Neural cell (in vitro differentiated cells): ENCODE results near the gene IFI16. TPM values are rescaled to one million over a fixed set of nuclear protein-coding genes. Genes with fewer than 3 reads are reported as not detected.

Source experiments
- H2AFZ ChIP-seq: fragments of 200-600, 300-800 bp; sonication (generic), shearing (Covaris generic); 2 replicates; pipeline ENCODE4 v1.6.0; 2014; ENCODE audit warnings: low read depth, mild to moderate bottlenecking, antibody characterized with exemption, low read length, moderate library complexity
- H3F3A ChIP-seq: fragments of 200-600 bp; shearing (Covaris generic); 2 replicates; pipeline ENCODE4 v1.6.1; 2016; ENCODE audit warnings: mild to moderate bottlenecking, moderate library complexity, mixed read lengths, antibody characterized with exemption, low read length; ENCODE audit not compliant: insufficient read depth, poor library complexity, severe bottlenecking
- H3K27ac ChIP-seq: fragments of 200-600, 300-800 bp; sonication (generic), shearing (Covaris generic); 2 replicates; pipeline ENCODE4 v1.5.1; 2014; ENCODE audit warnings: mild to moderate bottlenecking, low read length, moderate library complexity
- H3K27me3 ChIP-seq: fragments of 300-800, 200-600 bp; sonication (generic), shearing (Covaris generic); 2 replicates; pipeline ENCODE4 v1.6.0; 2014; ENCODE audit warnings: mild to moderate bottlenecking, low read depth, low read length, moderate library complexity; ENCODE audit not compliant: insufficient read depth
- H3K36me3 ChIP-seq: fragments of 300-800, 200-600 bp; sonication (generic), shearing (Covaris generic); 2 replicates; pipeline ENCODE4 v1.5.1; 2014; ENCODE audit warnings: mild to moderate bottlenecking, antibody characterized with exemption, low read length, moderate library complexity; ENCODE audit not compliant: insufficient read depth
- H3K4me2 ChIP-seq: fragments of 300-800, 200-600 bp; sonication (generic), shearing (Covaris generic); 2 replicates; pipeline ENCODE4 v1.6.0; 2014; ENCODE audit warnings: mild to moderate bottlenecking, low read length
- H3K4me3 ChIP-seq: fragments of 300-800, 200-600 bp; sonication (generic), shearing (Covaris generic); 2 replicates; pipeline ENCODE4 v1.5.1; 2014; ENCODE audit warnings: mild to moderate bottlenecking, low read length, moderate library complexity
- H3K79me2 ChIP-seq: fragments of 200-600 bp; shearing (Covaris generic); replicated peaks from 2 replicates; pipeline ENCODE4 v1.6.0; 2014; ENCODE audit warnings: mild to moderate bottlenecking, low read length, moderate library complexity; ENCODE audit not compliant: insufficient read depth
- H3K9ac ChIP-seq: fragments of 300-800, 200-600 bp; sonication (generic), shearing (Covaris generic); 2 replicates; pipeline ENCODE4 v1.6.1; 2016; ENCODE audit warnings: mild to moderate bottlenecking, low read length, mixed read lengths
- H3K9me2 ChIP-seq: fragments of 200-600 bp; shearing (Covaris generic); 2 replicates; pipeline ENCODE4 v1.6.1; 2016; ENCODE audit warnings: mild to moderate bottlenecking, low read length, mixed read lengths; ENCODE audit not compliant: insufficient read depth
- H3K9me3 ChIP-seq: fragments of 200-600, 300-800 bp; sonication (generic), shearing (Covaris generic); 2 replicates; pipeline ENCODE4 v1.6.1; 2016; ENCODE audit warnings: mild to moderate bottlenecking, mixed run types, low read length, moderate library complexity, mixed read lengths
- H4K20me1 ChIP-seq: fragments of 200-600 bp; shearing (Covaris generic); 2 replicates; pipeline ENCODE4 v1.6.1; 2016; ENCODE audit warnings: mild to moderate bottlenecking, mixed run types; ENCODE audit not compliant: insufficient read depth
- CTCF ChIP-seq: fragments of 450-650 bp; IDR thresholded peaks from 2 replicates; pipeline ENCODE4 v1.5.1; 2014; ENCODE audit warnings: antibody characterized with exemption, mild to moderate bottlenecking, moderate library complexity; ENCODE audit not compliant: poor library complexity, severe bottlenecking
- EP300 ChIP-seq: fragments of 450-650 bp; conservative IDR thresholded peaks from 2 replicates; pipeline ENCODE4 v1.6.1; 2014; ENCODE audit warnings: antibody characterized with exemption, mild to moderate bottlenecking, moderate library complexity; ENCODE audit not compliant: poor library complexity, severe bottlenecking
- EZH2 ChIP-seq: fragments of 200-600, 300-800 bp; shearing (Covaris generic), sonication (generic); IDR thresholded peaks from 2 replicates; pipeline ENCODE4 v1.6.1; 2014; ENCODE audit warnings: antibody characterized with exemption, low read length, borderline replicate concordance, mild to moderate bottlenecking; ENCODE audit not compliant: insufficient read depth, poor library complexity, severe bottlenecking
- MXI1 ChIP-seq: fragments of 450-650 bp; conservative IDR thresholded peaks from 2 replicates; pipeline ENCODE4 v1.6.1; 2014; ENCODE audit warnings: antibody characterized with exemption, mild to moderate bottlenecking; ENCODE audit not compliant: poor library complexity, severe bottlenecking
- POLR2AphosphoS5 ChIP-seq: IDR thresholded peaks from 2 replicates; pipeline ENCODE4 v1.6.1; 2012
- RAD21 ChIP-seq: fragments of 450-650 bp; conservative IDR thresholded peaks from 2 replicates; pipeline ENCODE4 v1.6.1; 2014; ENCODE audit warnings: antibody characterized with exemption, mild to moderate bottlenecking, moderate library complexity
- REST ChIP-seq: IDR thresholded peaks from 2 replicates; pipeline ENCODE4 v1.6.1; 2012; ENCODE audit warnings: borderline replicate concordance
- SMC3 ChIP-seq: fragments of 450-650 bp; conservative IDR thresholded peaks from 2 replicates; pipeline ENCODE4 v1.6.1; 2014; ENCODE audit warnings: antibody characterized with exemption, mild to moderate bottlenecking, moderate library complexity; ENCODE audit not compliant: poor library complexity
- TAF1 ChIP-seq: IDR thresholded peaks from 2 replicates; pipeline ENCODE4 v1.6.1; 2012; ENCODE audit warnings: low read depth
- polyA plus RNA-seq: library from polyadenylated mRNA; depleted of rRNA; stranded (reverse); fragments of >200 nt; gene quantifications from 2 replicates; pipeline ENCODE4 v1.2.3, GENCODE V29; 2014

IFI16 gene
- polyA plus RNA-seq, 1 donor from 2014 or later = not detected

GRCh38 chr1:159000625-159001024 is 9.1 kb upstream of the IFI16 start:
- no peaks in the 10 kb centered on the region for H3K36me3 ChIP-seq
- H3K9me3 ChIP-seq = no peaks in the 10 kb centered on the region
- no peaks in the 10 kb centered on the region for H3K9me2 ChIP-seq
- no peak overlapping the region for H3K4me2 ChIP-seq
- H2AFZ ChIP-seq = no peak overlapping the region
- no peak overlapping the region for H3K4me3 ChIP-seq
- H3K9ac ChIP-seq = no peak overlapping the region
- no peaks in the 10 kb centered on the region for H3F3A ChIP-seq
- no peak overlapping the region for H3K27ac ChIP-seq
- no peaks in the 10 kb centered on the region for H3K27me3 ChIP-seq
- TF ChIP-seq TAF1 = no peak
- no peak for TF ChIP-seq RAD21
- no peaks in the 10 kb centered on the region for H3K79me2 ChIP-seq
- no peaks in the 10 kb centered on the region for H4K20me1 ChIP-seq

GRCh38 chr1:159005161-159005560 is 4.5 kb upstream of the IFI16 start:
- H3K4me3 ChIP-seq = no peak overlapping the region
- no peaks in the 10 kb centered on the region for H3K36me3 ChIP-seq
- no peaks in the 10 kb centered on the region for H4K20me1 ChIP-seq
- TF ChIP-seq RAD21 (no peak), SMC3 (no peak), EP300 (no peak), CTCF (no peak), MXI1 (no peak), TAF1 (no peak), POLR2AphosphoS5 (no peak), EZH2 (no peak), REST (no peak)
- no peaks in the 10 kb centered on the region for H3F3A ChIP-seq
- no peak overlapping the region for H3K4me2 ChIP-seq
- no peak overlapping the region for H3K9ac ChIP-seq
- H3K27me3 ChIP-seq = no peaks in the 10 kb centered on the region
- no peak overlapping the region for H2AFZ ChIP-seq
- H3K9me2 ChIP-seq = no peaks in the 10 kb centered on the region
- H3K9me3 ChIP-seq = no peaks in the 10 kb centered on the region
- no peak overlapping the region for H3K27ac ChIP-seq
- H3K79me2 ChIP-seq = no peaks in the 10 kb centered on the region

GRCh38 chr1:159005676-159006075 is 4.0 kb upstream of the IFI16 start:
- Histone ChIP-seq H3K27me3 (no peaks in the 10 kb centered on the region), H3F3A (no peaks in the 10 kb centered on the region), H2AFZ (no peak overlapping the region), H3K4me3 (no peak overlapping the region), H3K79me2 (no peaks in the 10 kb centered on the region), H4K20me1 (no peaks in the 10 kb centered on the region), H3K9me2 (no peaks in the 10 kb centered on the region), H3K9ac (no peak overlapping the region), H3K9me3 (no peaks in the 10 kb centered on the region), H3K4me2 (no peak overlapping the region), H3K27ac (no peak overlapping the region), H3K36me3 (no peaks in the 10 kb centered on the region)
- TF ChIP-seq EP300 (no peak), REST (no peak), POLR2AphosphoS5 (no peak), TAF1 (no peak), MXI1 (no peak), CTCF (no peak), RAD21 (no peak), EZH2 (no peak)
